GM12878 (cell line): Measurements from ENCODE around the gene RSPH10B2. TPM values are rescaled to one million over a fixed set of nuclear protein-coding genes. Genes with fewer than 3 reads are reported as not detected.
"Not testable (repeated sequence)": the region's sequence is repeated elsewhere in the genome, so short reads cannot be mapped to it uniquely, and the experiment has no call there.

ENCODE experiments used
- ATAC-seq: fragments of 200-7000 bp; cut with Tn5 transposase; 3 replicates; pipeline ENCODE4 v1.9.1; 2020; ENCODE audit warnings: mild to moderate bottlenecking, moderate library complexity
- BruUV-seq: library from RNA; stranded (reverse); fragments of 400-500 nt; replicated peaks from 2 replicates; lab custom pipeline; 2021; lab: Mats Ljungman, UMichigan
- CTCF ChIA-PET: fragments of 300-600 bp; sonication (Branson Sonifier 250); formaldehyde crosslinking; extraction: SDS; loops from one replicate; lab custom pipeline; 2021; ENCODE audit warnings: inconsistent platforms; lab: Yijun Ruan, JAX
- POLR2A ChIA-PET: fragments of 350-600 bp; formaldehyde crosslinking; extraction: SDS; loops from one replicate; lab custom pipeline; 2021; ENCODE audit warnings: inconsistent platforms; lab: Charles Lee
- RAD21 ChIA-PET: fragments of 300-600 bp; sonication (Branson Sonifier 250); formaldehyde crosslinking; loops from one replicate; lab custom pipeline; 2023; ENCODE audit warnings: antibody characterized with exemption; ENCODE audit not compliant: unreplicated experiment; lab: Charles Lee
- SMC1A ChIA-PET: fragments of 300-600 bp; sonication (Branson Sonifier 250); formaldehyde crosslinking; loops from one replicate; lab custom pipeline; 2023; ENCODE audit not compliant: unreplicated experiment, uncharacterized antibody; lab: Charles Lee
- DNase-seq: peaks from one replicate; pipeline ENCODE4 v3.0.0-alpha.2; 2011; ENCODE audit warnings: low read depth, low spot score
- FAIRE-seq: peaks from 3 replicates; lab custom pipeline; 2011; peaks lifted over from hg19 to GRCh38; lab: Jason Lieb, UNC
- H2AFZ ChIP-seq: 2 replicates; pipeline ENCODE4 v1.6.0; 2011; ENCODE audit warnings: low read depth, low read length, control low read depth; ENCODE audit not compliant: control insufficient read depth
- H3K27ac ChIP-seq: 2 replicates; pipeline ENCODE4 v1.5.1; 2011; ENCODE audit warnings: control low read depth; ENCODE audit not compliant: control insufficient read depth, insufficient read depth
- H3K27me3 ChIP-seq, 2 experiments: replicated peaks in 1 of 2; 2 replicates each; pipeline versions ENCODE4 v1.6.0 to v1.6.1; 2011; ENCODE audit warnings: low read length in 1 of 2; ENCODE audit not compliant: control insufficient read depth in 2 of 2, insufficient read depth in 2 of 2
- H3K36me3 ChIP-seq, 2 experiments: 2 replicates each; pipeline ENCODE4 v1.5.1; 2011; ENCODE audit warnings: low read length in 1 of 2; ENCODE audit not compliant: control insufficient read depth in 2 of 2, insufficient read depth in 2 of 2
- H3K4me1 ChIP-seq: 2 replicates; pipeline ENCODE4 v1.6.1; 2011; ENCODE audit warnings: mild to moderate bottlenecking, low read length, moderate library complexity, mixed read lengths; ENCODE audit not compliant: control insufficient read depth, insufficient read depth
- H3K4me2 ChIP-seq: 2 replicates; pipeline ENCODE4 v1.6.0; 2011; ENCODE audit warnings: control low read depth; ENCODE audit not compliant: control insufficient read depth, insufficient read depth
- H3K4me3 ChIP-seq: fragments of 200-600 bp; sonication (generic); 2 replicates; pipeline ENCODE4 v1.5.1; 2016
- H3K79me2 ChIP-seq: 2 replicates; pipeline ENCODE4 v1.6.0; 2011; ENCODE audit warnings: low read length; ENCODE audit not compliant: control insufficient read depth, insufficient read depth
- H3K9ac ChIP-seq: 2 replicates; pipeline ENCODE4 v1.8.0; 2011; ENCODE audit warnings: low read length, control low read depth, mixed read lengths; ENCODE audit not compliant: control insufficient read depth, insufficient read depth
- H3K9me3 ChIP-seq: replicated peaks from 3 replicates; pipeline ENCODE4 v1.5.1; 2011; ENCODE audit warnings: mild to moderate bottlenecking, low read length; ENCODE audit not compliant: control insufficient read depth, insufficient read depth
- H4K20me1 ChIP-seq: 2 replicates; pipeline ENCODE4 v1.6.0; 2011; ENCODE audit not compliant: control insufficient read depth, insufficient read depth
- MYB ChIP-seq: fragments of 150-350 bp; IDR thresholded peaks from 2 replicates; pipeline ENCODE4 v1.6.1; 2014; ENCODE audit warnings: mild to moderate bottlenecking, low read depth, low read length, borderline replicate concordance
- RAD51 ChIP-seq: fragments of 450-650 bp; IDR thresholded peaks from 2 replicates; pipeline ENCODE4 v1.6.1; 2016; ENCODE audit warnings: moderate library complexity, mild to moderate bottlenecking, inconsistent platforms
- ZNF24 ChIP-seq: fragments of 450-650 bp; IDR thresholded peaks from 2 replicates; pipeline ENCODE4 v1.6.1; 2017; ENCODE audit warnings: antibody characterized with exemption, mild to moderate bottlenecking
- WGBS: methylation state at CpG from one replicate; pipeline ENCODE4 v1.1.6; 2016; ENCODE audit warnings: low lambda C conversion rate; ENCODE audit not compliant: insufficient replicate concordance, insufficient coverage; ENCODE audit errors: missing lambda C conversion rate; 5-methylcytosine and 5-hydroxymethylcytosine counted together
- in situ Hi-C: fragments of 300-500 bp; cut with MboI; formaldehyde crosslinking; loops from 9 replicates; pipeline ENCODE4 v1.14.3; 2018; ENCODE audit warnings: mixed read lengths
- intact Hi-C: fragments of 100-400 bp; cut with micrococcal nuclease; formaldehyde crosslinking; loops from one replicate; pipeline ENCODE4 v1.14.2; 2022; ENCODE audit not compliant: unreplicated experiment
- polyA plus RNA-seq, 11 experiments: library from polyadenylated mRNA; depleted of rRNA in 4 of 11; unstranded in 6 of 11; stranded (reverse) in 5 of 11; fragments of >200 nt; fragmentation: Nextera tagmentation in 4 of 11; fragmentation: Illumina TruSeq in 1 of 11; extraction: Ambion mirVana in 4 of 11; extraction: Trizol in 1 of 11; gene quantifications; 1 replicate in 1 of 11; 2 replicates in 10 of 11; pipeline versions ENCODE4 v1.2.1 to v1.2.3, GENCODE V29; 2011 to 2016; ENCODE audit warnings: inconsistent platforms in 2 of 11, missing spikeins in 2 of 11, low read depth in 1 of 11
- total RNA-seq, 4 experiments: library from RNA; depleted of rRNA in 3 of 4; stranded (reverse); fragments of >200 nt in 3 of 4; fragmentation: Illumina TruSeq in 1 of 4; extraction: Trizol in 1 of 4; gene quantifications; 2 replicates each; pipeline versions ENCODE4 v1.2.1 to v1.2.3, GENCODE V29; 2013 to 2021
- TF ChIP-seq, protein P1 (sequence below): IDR thresholded peaks from 2 replicates; pipeline ENCODE4 v1.6.1; 2011; ENCODE audit warnings: low read depth, mild to moderate bottlenecking, low read length, moderate library complexity, borderline replicate concordance; ENCODE audit errors: extremely low read depth
- TF ChIP-seq, protein P2 (sequence below): fragments of 450-650 bp; IDR thresholded peaks from 2 replicates; pipeline ENCODE4 v1.6.1; 2016; ENCODE audit warnings: mild to moderate bottlenecking

The RSPH10B2 gene
- total and polyA plus RNA-seq, 10 of the 15 experiments (the other 5 are each of a cell fraction or from before 2014, with no cell fraction given), result 0.04 to 0.34 (median 0.18) TPM; not detected in 3

DNA sequence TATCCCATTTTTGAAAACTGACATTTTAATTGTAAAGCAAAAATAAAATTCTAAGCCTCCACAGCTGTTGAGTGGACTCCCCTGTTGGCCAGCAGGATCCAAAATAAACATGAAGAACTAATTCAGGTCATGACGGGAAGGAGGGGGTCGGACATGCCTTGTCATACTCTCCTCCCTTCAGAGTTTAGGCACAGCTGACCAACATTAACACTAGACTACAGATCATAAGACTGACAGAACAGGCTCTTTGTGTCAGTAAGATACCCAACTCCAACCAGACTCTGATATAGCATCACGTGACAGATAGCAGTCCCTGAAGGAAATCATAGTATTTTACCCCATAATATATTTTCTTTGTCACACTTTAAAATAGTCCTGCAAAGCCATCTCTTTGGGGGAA lies 26.2 kb upstream of the RSPH10B2 start:
- Histone ChIP-seq H3K9ac (no peak overlapping the region), H3K4me1 (peaks cover 16% of the 10 kb centered on the region), H3K36me3 (no peaks in the 10 kb centered on the region; a peak in 1 of 4 replicates), H3K27ac (no peak overlapping the region), H3K9me3 (no peaks in the 10 kb centered on the region), H3K4me2 (no peak overlapping the region), H3K27me3 (no peaks in the 10 kb centered on the region), H3K4me3 (no peak overlapping the region), H4K20me1 (no peaks in the 10 kb centered on the region), H3K79me2 (peaks cover 24% of the 10 kb centered on the region), H2AFZ (no peak overlapping the region)
- no peak for ATAC-seq
- 97% methylated on average over 3 of the region's 3 CpGs for WGBS
- ChIA-PET POLR2A (interaction anchor here (1.2 kb wide), 1 partner anchor 90 kb away, joined by 3 read pairs; the partner anchor contains the start of gene ZNF316), RAD21 (no interaction called here), CTCF (no interaction called here), SMC1A (no interaction called here)
- intact Hi-C loops, result loop anchor here (2.0 to 5.0 kb wide), 2 partner anchors 21 to 135 kb away; partner anchors contain the start of genes INTS15 and ZNF12
- TF ChIP-seq MYB (no peak), ZNF24 (no peak), RAD51 (peak; percentile 58; the same call in 1 of the 2 replicates)
- TF ChIP-seq, protein P1, sequence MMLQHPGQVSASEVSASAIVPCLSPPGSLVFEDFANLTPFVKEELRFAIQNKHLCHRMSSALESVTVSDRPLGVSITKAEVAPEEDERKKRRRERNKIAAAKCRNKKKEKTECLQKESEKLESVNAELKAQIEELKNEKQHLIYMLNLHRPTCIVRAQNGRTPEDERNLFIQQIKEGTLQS, result no peak
- in situ Hi-C loops, result no loop called here
- no peak for DNase-seq
- FAIRE-seq, result no peak
- BruUV-seq, result no TSS peak

DNA sequence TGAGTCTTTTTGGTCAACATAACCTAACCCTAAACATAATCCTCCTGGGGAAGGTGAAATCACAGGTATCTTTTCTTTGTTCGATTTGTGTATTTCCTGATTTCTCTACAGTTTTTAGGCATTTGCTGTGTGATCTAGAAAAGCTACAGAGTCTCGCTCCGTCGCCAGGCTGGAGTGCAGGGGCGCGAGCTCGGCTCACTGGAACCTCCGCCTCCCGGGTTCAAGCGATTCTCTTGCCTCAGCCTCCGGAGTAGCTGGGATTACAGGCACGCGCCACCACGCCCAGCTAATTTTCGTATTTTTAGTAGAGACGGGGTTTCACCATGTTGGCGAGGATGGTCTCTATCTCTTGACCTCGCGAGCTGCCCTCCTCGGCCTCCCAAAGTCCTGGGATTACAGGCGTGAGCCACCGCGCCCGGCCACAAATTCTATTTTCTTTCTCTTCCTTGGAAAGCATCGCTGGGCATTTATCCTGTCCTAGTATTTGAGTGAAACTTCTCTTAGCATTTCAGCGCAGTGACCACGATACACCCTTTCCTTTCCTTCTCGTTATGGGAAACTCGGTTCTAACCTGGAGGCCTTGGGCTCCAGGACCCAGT lies 24.9 kb upstream of the RSPH10B2 start:
- CTCF ChIA-PET, result interaction anchor here (0.8 kb wide), 1 partner anchor 9 kb away, joined by 3 read pairs; no protein-coding TSS in a partner anchor
- H3K27me3 ChIP-seq, H3K36me3 ChIP-seq, FAIRE-seq, H3K9me3 ChIP-seq, DNase-seq, H4K20me1 ChIP-seq, SMC1A ChIA-PET: not testable (repeated sequence)
- intact Hi-C loops, result loop anchor here (2.0 to 5.0 kb wide), 2 partner anchors 22 to 137 kb away; partner anchors contain the start of genes INTS15 and ZNF12
- RAD21 ChIA-PET, result interaction anchor here (1.0 kb wide), 1 partner anchor 9 kb away, joined by 4 read pairs; no protein-coding TSS in a partner anchor
- H3K9ac ChIP-seq, result peak overlapping the region; percentile 95
- POLR2A ChIA-PET, result interaction anchor here (0.6 to 1.2 kb wide), 2 partner anchors 92 to 346 kb away, joined by 3 to 8 read pairs; partner anchors contain the start of gene ZNF316
- peaks cover 27% of the 10 kb centered on the region for H3K79me2 ChIP-seq
- TSS peak; percentile 97 for BruUV-seq
- WGBS, result 78% methylated on average over 29 of the region's 29 CpGs
- peak overlapping the region; percentile 93 for H3K27ac ChIP-seq
- peaks cover 16% of the 10 kb centered on the region for H3K4me1 ChIP-seq
- H2AFZ ChIP-seq, result peak overlapping the region; percentile 94
- H3K4me2 ChIP-seq, result peak overlapping the region; percentile 92
- TF ChIP-seq, protein P2, sequence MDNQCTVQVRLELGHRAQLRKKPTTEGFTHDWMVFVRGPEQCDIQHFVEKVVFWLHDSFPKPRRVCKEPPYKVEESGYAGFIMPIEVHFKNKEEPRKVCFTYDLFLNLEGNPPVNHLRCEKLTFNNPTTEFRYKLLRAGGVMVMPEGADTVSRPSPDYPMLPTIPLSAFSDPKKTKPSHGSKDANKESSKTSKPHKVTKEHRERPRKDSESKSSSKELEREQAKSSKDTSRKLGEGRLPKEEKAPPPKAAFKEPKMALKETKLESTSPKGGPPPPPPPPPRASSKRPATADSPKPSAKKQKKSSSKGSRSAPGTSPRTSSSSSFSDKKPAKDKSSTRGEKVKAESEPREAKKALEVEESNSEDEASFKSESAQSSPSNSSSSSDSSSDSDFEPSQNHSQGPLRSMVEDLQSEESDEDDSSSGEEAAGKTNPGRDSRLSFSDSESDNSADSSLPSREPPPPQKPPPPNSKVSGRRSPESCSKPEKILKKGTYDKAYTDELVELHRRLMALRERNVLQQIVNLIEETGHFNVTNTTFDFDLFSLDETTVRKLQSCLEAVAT, result peak; percentile 66
- TF ChIP-seq, all 136 proteins: peak for 1; not testable (repeated sequence) for 135
- H3K4me3 ChIP-seq, result peak overlapping the region; percentile 84
- in situ Hi-C loops, ATAC-seq: not testable (repeated sequence)
